GM21825 (cell line): ENCODE data around the gene NDUFAF8.

Experiments
- ATAC-seq: cut with Tn5 transposase; IDR thresholded peaks from one replicate; pipeline ENCODE4 v1.9.1; 2021; ENCODE audit warnings: mild to moderate bottlenecking, moderate library complexity; ENCODE audit not compliant: unreplicated experiment

The NDUFAF8 gene

DNA sequence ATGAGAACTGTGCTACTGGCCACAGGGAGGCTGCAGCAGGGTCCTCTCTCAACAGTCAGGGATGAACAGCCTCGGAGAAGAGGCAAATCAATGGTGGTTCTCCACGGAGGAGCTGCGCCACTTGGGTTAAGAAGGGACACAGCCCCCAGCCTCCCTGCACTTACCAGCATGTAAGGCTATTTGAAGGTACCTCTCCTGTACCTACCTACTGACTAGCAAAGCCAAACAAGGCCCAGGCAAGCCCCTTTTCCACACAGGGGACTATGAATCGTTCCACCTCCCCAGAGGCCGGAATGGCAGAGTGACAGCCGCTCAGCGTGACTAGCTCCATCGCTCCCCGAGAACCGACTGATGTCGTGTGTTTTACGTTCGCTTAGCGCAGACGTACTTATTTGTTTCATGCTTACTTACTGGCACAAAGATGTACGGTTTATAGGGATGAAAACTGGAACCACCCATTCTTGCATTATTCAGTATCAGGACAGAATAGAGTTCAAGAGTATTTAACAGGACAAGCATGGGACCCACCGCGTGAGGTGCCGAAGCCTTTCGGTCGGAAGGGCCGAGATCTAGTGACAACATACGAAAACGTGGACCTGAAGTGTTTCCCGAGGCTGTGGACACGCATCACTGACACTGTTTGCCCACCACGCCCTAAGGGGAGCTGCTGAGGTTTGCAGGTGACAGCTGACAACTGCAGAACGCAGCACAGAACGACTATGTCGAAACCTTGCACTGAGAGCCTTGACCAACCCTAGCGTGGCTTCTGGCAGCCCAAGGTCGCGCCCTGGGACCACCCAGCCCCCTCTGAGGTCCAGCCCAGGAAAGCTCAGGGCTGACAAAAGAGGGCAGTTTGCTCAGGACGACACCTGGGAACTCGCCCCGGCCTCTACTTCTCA lies 1.3 kb upstream of the NDUFAF8 start:
- ATAC-seq, result no peak

DNA sequence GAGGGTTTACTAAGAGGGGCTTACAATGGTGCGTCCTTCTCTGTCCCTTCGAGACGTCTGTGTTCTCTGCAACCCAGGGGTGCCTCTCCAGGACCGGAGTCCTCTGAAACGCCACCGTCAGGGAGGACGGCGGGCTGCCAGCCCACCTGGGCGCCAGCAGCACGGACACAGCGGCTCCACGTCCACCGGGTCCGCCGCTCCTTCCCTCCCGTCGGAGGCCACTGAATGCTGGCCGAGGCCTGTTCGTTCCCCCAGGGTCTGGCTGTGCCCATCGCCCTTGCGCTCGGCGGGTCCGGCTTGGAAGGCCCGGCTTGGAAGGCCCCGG lies 666 bp upstream of the NDUFAF8 start:
- peak; percentile 4 for ATAC-seq

DNA sequence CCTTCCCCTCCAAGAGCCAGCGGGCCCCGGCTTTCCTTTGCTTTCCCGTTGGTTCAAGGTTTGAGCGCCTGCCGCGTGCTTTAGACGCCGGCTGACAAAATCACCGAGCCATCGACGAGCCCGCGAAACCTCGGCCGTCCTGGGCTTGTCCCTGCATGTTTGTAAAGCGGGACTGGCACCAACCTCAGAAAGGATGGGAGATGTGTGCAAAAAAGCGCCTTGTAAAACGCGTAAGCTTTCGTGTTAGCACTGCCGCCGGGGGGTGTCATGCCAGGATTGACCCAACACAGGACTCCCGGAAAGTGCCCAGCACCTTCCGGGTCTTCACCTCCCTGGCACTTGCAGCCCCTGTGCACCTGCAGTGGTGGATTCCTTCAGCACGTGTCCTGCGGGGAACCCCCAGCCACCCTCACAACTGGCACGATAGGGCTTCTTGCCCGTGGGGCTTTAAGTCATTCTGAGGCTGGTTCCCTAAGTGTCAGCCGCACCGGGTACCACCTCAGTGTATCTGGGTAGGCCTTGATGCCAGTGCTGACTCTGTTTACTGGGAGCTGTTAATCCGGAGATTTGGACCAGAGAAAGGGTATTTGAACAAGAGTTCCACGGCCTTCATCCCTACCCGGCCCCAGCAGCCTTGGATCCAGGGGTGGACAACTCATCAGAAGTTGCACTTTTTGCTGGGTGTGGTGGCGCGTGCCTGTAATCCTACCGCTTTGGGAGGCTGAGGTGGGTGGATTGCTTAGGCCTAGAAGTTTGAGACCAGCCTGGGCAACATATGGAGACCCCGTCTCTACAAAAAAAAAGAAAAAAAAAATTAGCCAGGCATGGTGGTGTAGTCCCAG lies 817 bp downstream of the NDUFAF8 start:
- no peak for ATAC-seq

DNA sequence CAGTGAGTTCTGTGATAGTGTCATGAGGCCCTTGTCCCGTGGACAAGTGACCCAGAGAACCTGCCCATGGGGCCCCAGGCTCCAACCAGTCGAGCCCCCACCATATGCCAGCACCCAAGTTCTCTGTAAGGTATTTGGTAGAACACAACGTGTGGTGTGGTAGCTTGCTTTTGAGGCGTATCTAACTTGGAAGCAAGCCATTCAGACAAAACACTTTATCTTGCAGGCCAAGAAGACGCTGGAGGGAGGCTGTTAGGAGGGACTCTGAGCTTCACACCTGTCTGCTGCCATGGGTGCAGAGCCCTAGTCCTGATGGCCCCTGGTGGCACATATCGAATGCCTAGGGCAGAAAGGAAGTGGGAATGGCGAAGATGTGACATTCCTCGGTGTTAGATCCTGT lies 1.6 kb downstream of the NDUFAF8 start:
- ATAC-seq, result no peak

DNA sequence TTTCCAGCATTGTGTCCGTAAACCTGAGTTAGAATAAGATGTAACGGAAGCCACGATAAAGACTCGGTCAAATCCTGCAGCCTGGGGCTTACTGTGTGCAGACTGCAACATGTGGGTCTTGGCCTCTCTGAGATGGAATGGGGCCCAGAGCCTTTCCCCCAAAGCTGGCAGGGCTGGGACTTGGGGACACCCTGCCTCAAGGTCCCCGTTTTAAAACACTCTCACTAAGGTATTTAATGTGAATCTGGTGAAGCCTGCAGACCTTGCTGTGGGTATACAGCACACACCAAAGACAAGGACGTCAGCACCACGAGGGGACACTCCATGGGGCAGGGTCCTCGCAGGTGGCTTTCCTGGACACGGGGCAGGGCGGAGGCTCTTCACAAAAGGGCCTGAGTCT lies 2.1 kb downstream of the NDUFAF8 start:
- no peak for ATAC-seq

GRCh38 chr17:81241648-81242420 lies 2.7 kb downstream of the NDUFAF8 start:
- no peak for ATAC-seq

DNA sequence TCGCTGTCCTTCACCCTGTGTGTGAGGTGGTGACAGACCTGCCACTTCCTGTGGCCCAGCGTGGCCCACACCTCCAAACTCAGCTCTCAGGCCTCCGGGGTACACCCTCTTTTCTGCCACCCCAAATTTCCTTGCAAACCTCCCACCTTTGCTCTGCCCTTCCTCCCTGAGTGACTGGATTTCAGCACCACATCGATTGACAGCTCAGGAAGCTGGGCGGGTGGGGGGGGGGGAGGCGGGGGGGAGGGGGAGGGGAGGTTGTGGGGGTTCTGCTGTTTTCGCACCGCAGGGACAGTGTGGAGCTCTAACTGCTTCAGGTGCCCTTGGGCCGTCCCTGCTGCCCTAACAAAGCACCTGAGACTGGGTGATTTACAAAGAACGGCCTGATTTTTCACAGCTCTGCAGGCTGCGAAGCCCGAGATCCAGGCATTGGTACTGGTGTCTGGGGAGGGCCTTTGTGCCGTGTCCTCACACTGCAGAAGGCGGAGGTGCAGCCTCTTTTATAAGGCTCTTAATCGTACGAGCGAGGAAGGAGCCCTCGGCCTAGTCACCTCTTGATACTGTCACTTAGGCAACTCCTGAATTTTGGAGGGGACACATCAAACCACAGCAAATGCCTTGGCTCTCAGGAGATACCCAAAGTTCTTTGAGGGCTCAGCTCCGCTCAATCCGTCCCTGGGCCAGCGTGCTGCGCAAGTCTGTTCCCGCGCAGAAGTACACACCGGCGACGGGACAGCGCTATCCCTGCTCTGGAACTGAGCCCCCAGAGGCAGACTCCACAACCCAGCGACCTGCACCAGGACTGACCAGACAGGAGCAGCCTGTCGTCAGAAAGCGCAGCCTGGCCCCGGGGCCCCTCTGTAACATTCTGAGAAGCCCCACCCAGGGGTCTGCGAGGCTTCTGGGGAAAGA lies 3.6 kb downstream of the NDUFAF8 start:
- ATAC-seq, result no peak

DNA sequence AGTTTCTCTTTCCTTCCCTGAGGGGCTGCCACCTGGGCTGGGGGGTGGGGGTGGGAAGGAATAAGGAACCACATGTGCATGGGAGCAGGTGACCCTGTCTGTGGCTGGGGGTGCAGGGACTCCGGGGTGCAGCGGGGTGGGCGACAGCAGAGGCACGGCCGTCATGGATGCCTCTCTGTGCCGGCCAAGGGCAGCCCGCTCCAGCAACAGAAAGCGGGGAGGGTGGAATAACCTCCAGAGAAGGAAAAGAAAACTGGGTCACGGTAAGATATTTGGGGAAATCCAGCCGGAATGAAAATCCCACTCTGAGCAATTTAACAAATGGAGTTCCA lies 4.2 kb downstream of the NDUFAF8 start:
- no peak for ATAC-seq

- ATAC-seq, result no peak
These were observed 5.4 kb downstream of the NDUFAF8 start for GRCh38 chr17:81244358-81245023.

- no peak for ATAC-seq
These were observed 6.0 kb downstream of the NDUFAF8 start for GRCh38 chr17:81245024-81245664.

DNA sequence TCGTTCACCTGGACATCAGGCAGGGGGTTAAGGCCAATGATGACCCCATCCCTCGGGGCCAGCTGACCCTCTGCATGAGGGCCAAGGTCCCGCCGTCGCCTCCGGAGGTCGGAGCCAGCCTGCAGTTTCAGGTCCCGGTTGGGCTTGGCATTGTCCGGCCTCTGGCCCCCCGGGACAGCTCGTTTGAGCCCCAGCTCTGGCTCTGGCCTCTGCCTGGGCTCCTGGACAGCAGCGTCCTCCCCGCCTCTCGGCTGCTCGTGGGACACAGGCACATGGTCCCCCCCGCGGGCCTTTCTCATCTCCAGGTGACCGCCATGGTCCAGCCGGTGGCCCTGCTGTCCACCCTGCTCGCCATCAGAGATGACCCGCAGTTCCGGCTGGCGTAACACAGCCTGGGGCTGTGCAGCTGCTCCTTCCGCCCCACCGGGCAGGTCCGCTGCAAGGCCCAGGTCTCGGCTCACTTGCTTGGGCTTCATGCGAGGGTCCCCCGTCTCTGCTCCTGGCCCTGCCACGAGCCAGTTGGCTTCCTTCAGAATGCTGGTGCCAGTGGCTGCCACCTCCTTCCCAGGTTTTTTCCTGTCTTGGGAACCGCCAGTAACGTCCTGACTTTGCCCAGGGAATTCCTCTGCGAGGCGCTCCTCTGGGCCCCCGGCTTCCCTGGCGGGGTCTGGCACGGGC lies 6.7 kb downstream of the NDUFAF8 start:
- no peak for ATAC-seq

DNA sequence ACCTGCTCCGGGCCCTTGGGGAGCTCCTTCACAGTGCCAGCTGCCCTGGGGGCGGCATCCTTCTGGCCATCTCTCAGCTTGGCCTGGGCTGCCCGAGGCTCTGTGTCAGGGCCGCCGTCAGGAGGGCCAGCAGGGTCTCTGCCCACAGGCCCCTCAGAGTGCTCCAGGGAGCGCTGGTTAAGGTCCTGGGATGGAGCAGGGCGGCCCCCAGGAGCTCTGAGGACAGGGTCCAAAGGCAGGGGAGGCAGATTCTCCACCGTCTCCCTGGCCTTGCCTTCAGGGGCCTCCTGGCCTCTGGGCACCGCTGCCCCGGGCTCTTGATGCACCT lies 7.2 kb downstream of the NDUFAF8 start:
- ATAC-seq, result no peak

DNA sequence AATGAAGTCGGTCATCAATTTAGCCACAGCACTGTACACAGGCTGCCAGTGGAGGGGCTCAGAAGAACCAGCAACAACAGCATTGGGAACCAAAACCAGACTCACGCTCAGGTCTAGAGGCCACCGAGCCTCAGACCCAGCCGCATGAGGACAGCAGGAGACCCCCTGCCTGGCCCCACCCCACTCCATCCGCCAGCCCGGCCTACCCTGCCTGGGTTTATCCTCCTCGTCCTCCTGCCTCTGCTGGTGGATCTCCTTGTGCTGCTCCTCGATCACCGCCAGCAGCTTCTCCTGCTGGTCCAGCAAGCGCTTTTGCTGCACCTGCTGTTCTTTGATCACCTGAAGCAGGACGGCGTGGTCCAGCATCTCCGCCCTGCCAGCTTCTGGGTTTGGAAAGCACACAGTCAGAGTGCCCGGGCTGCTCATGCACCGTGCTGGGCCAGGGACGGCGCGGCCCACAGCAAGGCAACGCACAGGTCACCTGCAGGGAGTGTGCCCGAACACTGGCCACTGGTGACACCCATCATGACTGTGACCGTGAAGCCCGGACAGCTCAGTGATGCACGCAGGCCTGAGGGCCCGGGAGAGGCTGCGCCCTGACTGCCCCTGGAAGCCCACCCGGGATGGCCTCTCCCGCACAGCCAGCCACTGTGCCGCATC lies 7.7 kb downstream of the NDUFAF8 start:
- no peak for ATAC-seq

GRCh38 chr17:81247339-81247990 lies 8.3 kb downstream of the NDUFAF8 start:
- no peak for ATAC-seq

GRCh38 chr17:81248649-81249048 lies 9.5 kb downstream of the NDUFAF8 start:
- no peak for ATAC-seq

DNA sequence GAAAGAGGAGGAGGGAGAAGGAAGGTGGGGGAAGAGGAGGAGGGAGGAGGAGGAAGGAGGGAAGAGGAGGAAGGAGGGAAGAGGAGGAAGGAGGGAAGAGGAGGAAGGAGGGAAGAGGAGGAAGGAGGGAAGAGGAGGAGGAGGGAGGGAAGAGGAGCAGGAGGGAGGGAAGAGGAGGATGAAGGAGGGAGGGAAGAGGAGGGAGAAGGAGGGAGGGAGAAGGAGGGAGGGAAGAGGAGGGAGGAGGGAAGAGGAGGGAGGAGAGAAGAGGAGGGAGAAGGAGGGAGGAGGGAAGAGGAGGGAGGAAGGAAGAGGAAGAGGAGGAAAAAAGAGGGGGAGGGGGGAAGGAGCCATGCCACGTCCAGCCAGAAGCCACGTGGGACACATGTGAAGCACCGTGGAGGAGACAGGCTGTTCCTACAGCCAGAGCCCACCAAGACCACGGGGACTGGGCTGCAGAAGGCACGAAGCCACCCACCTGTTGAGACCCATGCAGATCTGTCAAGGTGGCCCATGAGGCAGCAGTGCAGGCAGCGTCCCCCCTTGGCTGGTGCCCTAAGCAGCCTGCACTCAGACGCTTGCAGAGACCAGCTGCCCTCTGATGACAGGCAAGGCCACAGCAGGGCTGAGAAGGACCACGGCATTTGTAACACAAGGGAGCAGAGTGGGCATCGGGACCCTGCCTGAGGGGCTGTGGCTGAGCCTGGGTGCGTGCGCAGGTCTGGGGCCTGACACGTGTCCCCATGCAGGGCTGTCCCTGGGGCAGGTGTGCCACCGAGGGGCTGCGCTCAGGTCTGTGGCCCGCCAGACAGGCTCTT lies 10.3 kb downstream of the NDUFAF8 start:
- no peak for ATAC-seq
